PFSK-1 (cell line): ENCODE results near the gene USP17L29.
"Not testable (repeated sequence)": the region's sequence is repeated elsewhere in the genome, so short reads cannot be mapped to it uniquely, and the experiment has no call there.

Source experiments
- FOXP2 ChIP-seq: optimal IDR thresholded peaks from 2 replicates; pipeline ENCODE3; 2011; ENCODE audit warnings: borderline replicate concordance, control low read depth, inconsistent platforms; ENCODE audit not compliant: insufficient read depth; ENCODE audit errors: extremely low read length, extremely low read depth
- POLR2AphosphoS5 ChIP-seq: IDR thresholded peaks from 2 replicates; pipeline ENCODE4 v1.6.1; 2012; ENCODE audit warnings: low read depth, mild to moderate bottlenecking, control low read depth, low read length, moderate library complexity
- SIN3A ChIP-seq: IDR thresholded peaks from 2 replicates; pipeline ENCODE4 v1.6.1; 2012; ENCODE audit warnings: mild to moderate bottlenecking, low read length, moderate library complexity, borderline replicate concordance; ENCODE audit not compliant: insufficient read depth
- TAF1 ChIP-seq: IDR thresholded peaks from 2 replicates; pipeline ENCODE4 v1.6.1; 2012; ENCODE audit warnings: low read length, control low read depth, borderline replicate concordance; ENCODE audit not compliant: insufficient read depth
- TF ChIP-seq, protein P1 (sequence below), 2 experiments: IDR thresholded peaks; 2 replicates each; pipeline versions ENCODE4 v1.6.1 to v1.8.0; 2011 to 2012; ENCODE audit warnings: low read depth in 2 of 2, low read length in 2 of 2, control low read depth in 1 of 2, inconsistent platforms in 1 of 2, mild to moderate bottlenecking in 1 of 2, moderate library complexity in 1 of 2; ENCODE audit not compliant: insufficient read depth in 1 of 2

DNA sequence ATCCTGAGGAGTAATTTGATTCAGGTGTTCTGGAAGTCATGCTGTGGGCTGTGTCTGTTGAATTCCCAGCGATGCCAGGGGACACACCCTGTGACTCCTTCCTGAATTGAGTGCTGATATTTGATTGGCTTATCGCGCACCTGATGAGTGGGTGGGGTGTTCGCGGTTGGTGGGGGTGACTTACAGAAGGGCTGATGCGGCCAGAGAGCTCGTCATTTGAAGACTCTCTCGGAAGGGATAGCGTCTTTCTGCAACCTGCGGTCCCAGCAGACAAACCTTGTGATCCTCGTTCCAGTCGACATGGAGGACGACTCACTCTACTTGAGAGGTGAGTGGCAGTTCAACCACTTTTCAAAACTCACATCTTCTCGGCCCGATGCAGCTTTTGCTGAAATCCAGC is 14.3 kb upstream of the USP17L29 start, which contains the start of gene USP17L5:
- TF ChIP-seq POLR2AphosphoS5, TAF1, SIN3A, FOXP2: not testable (repeated sequence)
- TF ChIP-seq, protein P1, sequence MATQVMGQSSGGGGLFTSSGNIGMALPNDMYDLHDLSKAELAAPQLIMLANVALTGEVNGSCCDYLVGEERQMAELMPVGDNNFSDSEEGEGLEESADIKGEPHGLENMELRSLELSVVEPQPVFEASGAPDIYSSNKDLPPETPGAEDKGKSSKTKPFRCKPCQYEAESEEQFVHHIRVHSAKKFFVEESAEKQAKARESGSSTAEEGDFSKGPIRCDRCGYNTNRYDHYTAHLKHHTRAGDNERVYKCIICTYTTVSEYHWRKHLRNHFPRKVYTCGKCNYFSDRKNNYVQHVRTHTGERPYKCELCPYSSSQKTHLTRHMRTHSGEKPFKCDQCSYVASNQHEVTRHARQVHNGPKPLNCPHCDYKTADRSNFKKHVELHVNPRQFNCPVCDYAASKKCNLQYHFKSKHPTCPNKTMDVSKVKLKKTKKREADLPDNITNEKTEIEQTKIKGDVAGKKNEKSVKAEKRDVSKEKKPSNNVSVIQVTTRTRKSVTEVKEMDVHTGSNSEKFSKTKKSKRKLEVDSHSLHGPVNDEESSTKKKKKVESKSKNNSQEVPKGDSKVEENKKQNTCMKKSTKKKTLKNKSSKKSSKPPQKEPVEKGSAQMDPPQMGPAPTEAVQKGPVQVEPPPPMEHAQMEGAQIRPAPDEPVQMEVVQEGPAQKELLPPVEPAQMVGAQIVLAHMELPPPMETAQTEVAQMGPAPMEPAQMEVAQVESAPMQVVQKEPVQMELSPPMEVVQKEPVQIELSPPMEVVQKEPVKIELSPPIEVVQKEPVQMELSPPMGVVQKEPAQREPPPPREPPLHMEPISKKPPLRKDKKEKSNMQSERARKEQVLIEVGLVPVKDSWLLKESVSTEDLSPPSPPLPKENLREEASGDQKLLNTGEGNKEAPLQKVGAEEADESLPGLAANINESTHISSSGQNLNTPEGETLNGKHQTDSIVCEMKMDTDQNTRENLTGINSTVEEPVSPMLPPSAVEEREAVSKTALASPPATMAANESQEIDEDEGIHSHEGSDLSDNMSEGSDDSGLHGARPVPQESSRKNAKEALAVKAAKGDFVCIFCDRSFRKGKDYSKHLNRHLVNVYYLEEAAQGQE (IDR thresholded peaks at IDR 0.05; ENCODE audit: insufficient read depth in 1 of 2, low read depth in 2 of 2, low read length in 2 of 2), result not testable (repeated sequence)
